Lung (tissue), 12 donors: ENCODE results near the gene VASH1. TPM values are rescaled to one million over a fixed set of nuclear protein-coding genes. Genes with fewer than 3 reads are reported as not detected.

ENCODE experiments used
- ATAC-seq: fragments of 200-7000 bp; cut with Tn5 transposase; one replicate; pipeline ENCODE4 v1.9.1; 2020; ENCODE audit warnings: moderate number of reproducible peaks; ENCODE audit not compliant: insufficient read depth, low FRiP score
- DNase-seq, 3 donors: peaks; one replicate each; pipeline ENCODE4 v3.0.0-alpha.2; 2013 to 2017
- H3K27ac ChIP-seq, 2 donors: one replicate each; pipeline ENCODE4 v1.5.1; 2013; ENCODE audit warnings: mild to moderate bottlenecking in 2 of 2, moderate library complexity in 2 of 2, control low read depth in 1 of 2, inconsistent platforms in 1 of 2, low read depth in 1 of 2, low read length in 1 of 2
- H3K27me3 ChIP-seq, 3 donors: one replicate each; pipeline ENCODE4 v1.5.1; 2013; ENCODE audit warnings: low read length in 2 of 3; ENCODE audit not compliant: control insufficient read depth in 3 of 3, insufficient read depth in 3 of 3
- H3K36me3 ChIP-seq, 4 donors: one replicate each; pipeline ENCODE4 v1.5.1; 2013; ENCODE audit warnings: low read length in 4 of 4, mild to moderate bottlenecking in 1 of 4, moderate library complexity in 1 of 4; ENCODE audit not compliant: control insufficient read depth in 4 of 4, insufficient read depth in 4 of 4
- H3K4me1 ChIP-seq, 5 donors: one replicate each; pipeline ENCODE4 v1.5.1; 2013; ENCODE audit warnings: low read length in 5 of 5, mild to moderate bottlenecking in 2 of 5, moderate library complexity in 1 of 5; ENCODE audit not compliant: control insufficient read depth in 5 of 5, insufficient read depth in 5 of 5
- H3K4me3 ChIP-seq: one replicate; pipeline ENCODE4 v1.5.1; 2013; ENCODE audit warnings: mild to moderate bottlenecking, control low read depth, moderate library complexity
- H3K9ac ChIP-seq, 2 donors: one replicate each; pipeline ENCODE4 v1.5.1; 2013; ENCODE audit warnings: low read length in 2 of 2, control low read depth in 1 of 2; ENCODE audit not compliant: insufficient read depth in 1 of 2
- H3K9me3 ChIP-seq, 4 donors: one replicate each; pipeline ENCODE4 v1.5.1; 2013; ENCODE audit warnings: low read length in 3 of 4, mild to moderate bottlenecking in 1 of 4, moderate library complexity in 1 of 4; ENCODE audit not compliant: control insufficient read depth in 4 of 4, insufficient read depth in 3 of 4
- CTCF ChIP-seq: IDR thresholded peaks from 2 replicates; pipeline ENCODE4 v1.5.1; 2012; ENCODE audit warnings: mild to moderate bottlenecking; ENCODE audit errors: control extremely low read depth, extremely low read depth
- WGBS, 2 donors: extraction: QIAGEN DNeasy Blood & Tissue Kit; methylation state at CpG; one replicate each; pipeline ENCODE4 v1.1.7; 2013; 5-methylcytosine and 5-hydroxymethylcytosine counted together
- polyA plus RNA-seq, 2 donors: library from polyadenylated mRNA; stranded (reverse); fragments of 200-250 nt; gene quantifications; one replicate each; pipeline ENCODE4 v1.2.1, GENCODE V29; 2013
- total RNA-seq, 2 donors: library from RNA; depleted of rRNA in 1 of 2; stranded (reverse); fragments of >200 nt in 1 of 2; gene quantifications; one replicate each; pipeline ENCODE4 v1.2.1, GENCODE V29; 2014 to 2021
- donor health status: control.
- donor health status: control.
- donor health status: Bipolar disorder and iron deficiency.
- donor health status: healthy.
- donor health status: DM: yes; HTN: yes; CAD: no.

VASH1 gene
- total and polyA plus RNA-seq, 4 donors: 10.5 to 25.4 (median 18.0) TPM

- Histone ChIP-seq H3K9me3 (no peaks in the 10 kb centered on the region), H3K4me1 (no peaks in the 10 kb centered on the region), H3K27me3 (no peaks in the 10 kb centered on the region), H3K9ac (no peak overlapping the region), H3K27ac (peak overlapping the region in 1 of 2 donors; percentile 42), H3K36me3 (no peaks in the 10 kb centered on the region), H3K4me3 (no peak overlapping the region)
- 62 to 67% methylated on average over 3 of the region's 3 CpGs for WGBS, 2 donors
- DNase-seq: no peak
- peak; percentile 63 for ATAC-seq
- TF ChIP-seq CTCF: no peak
Observed at GRCh38 chr14:76829013-76829365, 67.7 kb downstream of the VASH1 start.

- Histone ChIP-seq H3K27ac (peak overlapping the region in 1 of 2 donors; percentile 42), H3K27me3 (no peaks in the 10 kb centered on the region), H3K9me3 (no peaks in the 10 kb centered on the region), H3K36me3 (peaks cover 0 to 1% (median 0%) of the 10 kb centered on the region in 4 donors), H3K4me1 (no peaks in the 10 kb centered on the region), H3K9ac (no peak overlapping the region), H3K4me3 (no peak overlapping the region)
- DNase-seq (peak; percentile 36 to 60 (median 47)), ATAC-seq (no peak)
- TF ChIP-seq CTCF: no peak
- 72 to 89% methylated on average over 7 of the region's 7 CpGs for WGBS, 2 donors
Observed at GRCh38 chr14:76829650-76830421, 68.6 kb downstream of the VASH1 start.

GRCh38 chr14:76830556-76830955 is 69.3 kb downstream of the VASH1 start:
- H3K4me3 ChIP-seq: no peak overlapping the region
- peaks cover 0 to 1% (median 0%) of the 10 kb centered on the region in 4 donors for H3K36me3 ChIP-seq
- DNase-seq: no peak
- no peak for TF ChIP-seq CTCF
- no peaks in the 10 kb centered on the region for H3K9me3 ChIP-seq
- no peak for ATAC-seq
- H3K27me3 ChIP-seq: no peaks in the 10 kb centered on the region
- WGBS, 2 donors: 95 to 96% methylated on average over 4 of the region's 4 CpGs
- H3K9ac ChIP-seq: no peak overlapping the region
- H3K4me1 ChIP-seq: no peaks in the 10 kb centered on the region
- H3K27ac ChIP-seq: no peak overlapping the region
